SIG-M5 treated with dmso at 0.1 percent for 504 hours (cell line): Measurements from ENCODE around the gene GOLPH3L.
A peak's percentile ranks its signal among the peaks of the same experiment; 100 is the strongest.
"Not testable (repeated sequence)": the region's sequence is repeated elsewhere in the genome, so short reads cannot be mapped to it uniquely, and the experiment has no call there.

Experiments used
- DNase-seq: peaks from one replicate; lab custom pipeline; 2025; ENCODE audit not compliant: unreplicated experiment; lab: John Stamatoyannopoulos, UW

GOLPH3L gene

GRCh38 chr1:150696995-150697927, at the start of gene GOLPH3L:
TSS of gene GOLPH3L (minus strand) at chr1:150697154. CDS start at chr1:150694838, 2,316 bp downstream.
- peak; percentile 100 for DNase-seq

DNA sequence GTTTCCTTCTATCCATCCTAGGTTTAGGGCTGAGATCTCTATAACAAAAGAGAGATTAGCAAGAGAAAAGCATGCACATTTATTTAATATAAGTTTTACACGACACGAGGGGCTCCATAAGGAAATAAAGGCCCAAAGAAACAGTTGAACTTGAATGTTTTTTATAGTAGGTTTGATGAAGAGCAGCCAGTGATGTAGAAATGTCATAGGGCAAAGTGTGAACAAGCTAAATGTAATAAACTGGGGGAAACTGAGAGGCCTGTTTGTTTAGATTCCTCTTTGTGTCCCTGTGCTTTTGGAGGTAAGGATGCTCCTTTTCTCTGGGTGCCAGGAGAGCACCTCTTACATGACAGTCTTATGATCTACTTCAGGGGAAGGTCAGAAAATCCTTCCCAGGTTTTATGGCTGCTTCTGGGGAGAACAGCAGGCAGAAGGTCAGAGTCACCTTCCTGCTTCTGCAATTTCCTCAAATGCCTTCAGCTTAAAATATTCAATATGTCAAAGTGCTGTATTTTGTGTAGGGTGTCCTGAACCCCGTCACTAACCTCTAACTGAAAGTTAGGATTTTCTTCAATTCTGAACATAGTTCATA, 33.3 kb upstream of the GOLPH3L start:
- no peak for DNase-seq

- no peak for DNase-seq
These were observed 27.4 kb upstream of the GOLPH3L start for GRCh38 chr1:150724336-150724735.

- no peak for DNase-seq
These were observed 23.7 kb upstream of the GOLPH3L start, which contains the start of gene HORMAD1 for GRCh38 chr1:150720703-150721102. TSS of gene HORMAD1 (minus strand) at chr1:150720895. CDS start at chr1:150719505, 1,390 bp downstream.

GRCh38 chr1:150720098-150720497, 23.1 kb upstream of the GOLPH3L start:
- DNase-seq: no peak

DNA sequence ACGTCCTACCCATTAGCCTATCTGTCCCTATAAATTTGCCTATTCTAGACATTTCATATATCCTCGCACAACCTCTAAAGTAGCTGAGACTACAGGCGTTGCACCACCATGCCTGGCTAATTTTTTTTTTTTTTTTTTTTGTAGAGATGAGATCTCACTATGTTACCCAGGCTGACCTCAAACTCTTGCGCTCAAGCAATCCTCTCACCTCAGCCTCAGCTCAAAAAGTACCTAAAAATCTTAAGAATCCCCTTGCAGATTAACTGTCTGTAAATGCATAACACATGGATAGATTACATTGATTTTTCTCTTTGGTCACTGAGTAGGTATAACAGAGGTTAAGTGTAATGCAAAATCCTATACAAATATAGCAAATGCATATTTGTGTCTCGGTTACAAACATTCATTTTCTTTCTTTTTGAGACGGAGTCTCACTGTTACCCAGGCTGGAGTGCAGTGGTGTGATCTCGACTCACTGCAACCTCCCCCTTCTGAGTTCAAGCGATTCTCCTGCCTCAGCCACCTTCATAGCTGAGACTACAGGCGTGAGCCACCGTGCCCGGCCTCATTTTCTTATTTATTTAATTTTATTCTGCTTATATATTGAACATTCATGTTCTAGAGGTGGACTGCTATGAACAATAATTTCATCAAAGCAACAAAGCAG, 21.4 kb upstream of the GOLPH3L start:
- no peak for DNase-seq

GRCh38 chr1:150709031-150709430, 12.1 kb upstream of the GOLPH3L start:
- DNase-seq: not testable (repeated sequence)

DNA sequence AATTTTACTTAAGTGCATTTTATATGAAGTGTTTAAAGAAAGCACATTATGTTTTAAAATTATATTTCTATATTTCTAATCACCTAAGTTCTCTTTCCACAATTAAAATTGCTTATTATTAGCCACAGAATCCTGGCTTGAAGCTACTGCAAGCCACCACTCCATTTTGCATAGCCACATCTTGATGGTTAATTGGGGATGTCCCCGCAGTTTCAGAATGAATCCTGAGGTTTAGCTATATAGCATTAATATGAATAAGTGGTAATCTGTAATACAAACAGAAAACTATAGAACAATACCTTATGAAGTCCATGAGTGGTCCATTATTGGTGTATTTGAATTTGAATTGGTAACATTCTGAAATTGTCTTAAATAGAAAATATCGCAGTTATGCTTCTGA, 11.6 kb upstream of the GOLPH3L start:
- DNase-seq: no peak

- DNase-seq: no peak
These were observed 9.1 kb upstream of the GOLPH3L start for GRCh38 chr1:150706091-150706490.

- no peak for DNase-seq
These were observed 6.5 kb upstream of the GOLPH3L start for GRCh38 chr1:150703427-150703826.

- peak; percentile 36 for DNase-seq
These were observed 364 bp downstream of the GOLPH3L start for GRCh38 chr1:150696590-150696989.

GRCh38 chr1:150696162-150696561, 792 bp downstream of the GOLPH3L start:
- DNase-seq: peak; percentile 65

GRCh38 chr1:150695561-150695960, 1.4 kb downstream of the GOLPH3L start:
- peak; percentile 11 for DNase-seq

GRCh38 chr1:150692720-150693119, 4.2 kb downstream of the GOLPH3L start:
- no peak for DNase-seq

- no peak for DNase-seq
These were observed 8.2 kb downstream of the GOLPH3L start for GRCh38 chr1:150688763-150689162.

GRCh38 chr1:150686275-150686674, 10.7 kb downstream of the GOLPH3L start:
- DNase-seq: no peak

- no peak for DNase-seq
These were observed 13.0 kb downstream of the GOLPH3L start for GRCh38 chr1:150683914-150684313.

- no peak for DNase-seq
These were observed 18.0 kb downstream of the GOLPH3L start for GRCh38 chr1:150678988-150679387.

DNA sequence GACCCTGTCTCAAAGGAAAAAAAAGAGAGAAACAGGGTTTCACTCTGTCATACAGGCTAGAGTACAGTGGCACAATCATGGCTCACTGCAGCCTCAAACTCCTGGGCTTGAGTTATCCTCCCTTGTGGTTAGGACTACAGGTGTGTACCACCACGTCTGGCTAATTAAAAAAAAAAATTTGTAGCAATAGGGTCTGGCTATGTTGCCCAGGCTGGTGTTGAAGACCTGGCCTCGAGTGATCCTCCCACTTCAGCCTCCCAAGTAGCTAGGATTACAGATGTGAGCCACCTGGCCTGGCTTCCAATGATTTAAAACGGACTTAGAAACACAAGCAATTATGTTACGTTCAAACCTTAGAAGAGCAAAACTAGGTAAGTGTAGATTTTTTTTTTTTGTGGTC, 22.1 kb downstream of the GOLPH3L start:
- no peak for DNase-seq

- DNase-seq: no peak
These were observed 33.6 kb downstream of the GOLPH3L start for GRCh38 chr1:150663321-150663720.

DNA sequence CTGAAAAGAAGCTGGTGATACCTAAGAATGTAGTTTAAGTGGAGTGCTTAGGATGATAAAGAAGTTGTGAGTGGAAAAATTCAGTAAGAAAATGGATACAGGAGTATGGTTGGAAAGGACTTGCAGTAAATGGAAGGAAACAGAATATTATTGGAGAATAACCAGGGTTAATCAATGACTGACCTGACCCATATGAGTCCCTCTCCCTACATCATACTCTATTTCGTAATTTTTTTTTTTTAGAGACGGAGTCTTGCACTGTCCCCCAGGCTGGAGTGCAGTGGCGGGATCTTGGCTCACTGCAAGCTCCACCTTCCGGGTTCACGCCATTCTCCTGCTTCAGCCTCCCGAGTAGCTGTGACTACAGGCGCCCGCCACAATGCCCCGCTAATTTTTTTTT, 34.1 kb downstream of the GOLPH3L start:
- no peak for DNase-seq

DNA sequence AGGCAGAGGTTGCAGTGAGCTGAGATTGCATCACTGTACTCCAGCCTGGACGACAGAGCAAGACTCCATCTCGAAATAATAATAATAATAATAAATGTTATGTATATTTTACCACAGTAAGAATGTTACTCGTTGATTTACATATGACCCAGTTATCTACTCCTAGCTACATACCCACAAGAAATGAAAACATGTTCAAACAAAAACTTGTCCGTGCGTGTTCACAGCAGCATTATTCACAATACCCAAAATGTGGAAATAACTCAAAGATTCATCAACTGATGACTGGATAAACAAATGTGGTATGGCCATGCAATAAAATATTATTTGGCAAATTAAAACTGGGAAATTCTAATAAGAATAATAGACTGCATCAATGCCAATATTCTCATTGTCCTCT, 35.8 kb downstream of the GOLPH3L start:
- no peak for DNase-seq
